GM12864 (cell line): ENCODE results near the gene DDX17.

Experiments used
- DNase-seq: peaks from one replicate; pipeline ENCODE4 v3.0.0-alpha.2; 2011; ENCODE audit warnings: low read depth
- H3K4me3 ChIP-seq: 2 replicates; pipeline ENCODE4 v1.5.1; 2011; ENCODE audit warnings: mild to moderate bottlenecking, low read depth, low read length, control low read depth
- CTCF ChIP-seq: IDR thresholded peaks from 2 replicates; pipeline ENCODE4 v1.5.1; 2011; ENCODE audit warnings: low read depth, mild to moderate bottlenecking, moderate library complexity, low read length, control low read depth, inconsistent platforms; ENCODE audit errors: missing control alignments

The DDX17 gene

GRCh38 chr22:38453996-38454352 is 52.1 kb downstream of the DDX17 start:
- no peak overlapping the region for H3K4me3 ChIP-seq
- no peak for TF ChIP-seq CTCF
- DNase-seq, result no peak

DNA sequence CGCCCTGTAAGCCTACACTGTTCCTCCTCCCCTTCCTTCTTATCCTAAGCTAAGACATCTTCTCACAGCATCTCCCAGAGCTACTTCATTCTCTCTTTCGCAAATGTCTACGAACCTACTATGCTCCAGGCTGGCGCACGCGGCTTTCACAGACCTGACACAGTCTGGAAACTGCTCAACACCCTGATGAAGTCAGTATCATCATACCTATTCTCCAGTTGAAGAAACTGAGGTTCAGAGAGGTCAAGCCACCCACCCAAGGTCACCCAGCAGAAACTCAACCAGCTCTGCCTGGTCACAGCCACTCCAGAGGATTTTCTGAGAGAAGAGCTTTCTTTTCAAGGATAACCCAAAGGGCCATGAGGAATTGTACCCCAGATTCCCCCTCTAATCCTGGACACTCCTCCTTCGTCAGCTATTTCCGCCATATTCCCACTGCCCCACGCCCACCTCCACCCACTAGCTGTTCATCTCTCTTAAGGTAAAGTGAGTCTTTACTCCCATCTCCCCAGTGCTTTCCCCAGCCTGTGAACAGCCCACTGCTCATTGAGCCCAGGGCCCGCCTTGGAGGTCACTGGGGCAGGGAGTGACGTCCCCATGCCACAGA is 52.9 kb downstream of the DDX17 start:
- no peak for DNase-seq
- no peak for TF ChIP-seq CTCF
- H3K4me3 ChIP-seq, result no peak overlapping the region

GRCh38 chr22:38452373-38453065 is 53.6 kb downstream of the DDX17 start:
- no peak for DNase-seq
- no peak for TF ChIP-seq CTCF
- no peak overlapping the region for H3K4me3 ChIP-seq

- H3K4me3 ChIP-seq, result no peak overlapping the region
- DNase-seq, result no peak
- no peak for TF ChIP-seq CTCF
Measured at GRCh38 chr22:38451864-38452263, 54.2 kb downstream of the DDX17 start.

DNA sequence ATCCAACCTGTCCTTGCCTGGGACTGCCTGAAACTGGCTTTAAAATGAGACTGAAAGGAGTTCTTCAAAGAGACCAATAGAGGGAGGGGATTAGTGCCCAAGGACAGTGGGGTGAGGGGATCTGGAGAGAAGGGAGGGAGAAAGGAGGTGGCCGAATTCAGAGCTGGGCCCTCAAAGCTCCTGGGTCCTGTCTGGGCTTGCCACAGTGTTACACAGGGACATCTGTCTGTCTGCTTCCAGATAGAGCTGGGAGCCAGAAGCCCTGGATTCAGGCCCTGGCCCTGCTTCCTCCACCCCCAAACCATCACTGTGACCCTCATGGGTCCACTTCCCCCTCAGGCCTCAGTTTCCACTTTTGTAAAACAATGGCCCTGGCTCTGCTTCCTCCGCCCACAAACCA is 54.7 kb downstream of the DDX17 start:
- no peak overlapping the region for H3K4me3 ChIP-seq
- TF ChIP-seq CTCF, result no peak
- DNase-seq, result no peak

DNA sequence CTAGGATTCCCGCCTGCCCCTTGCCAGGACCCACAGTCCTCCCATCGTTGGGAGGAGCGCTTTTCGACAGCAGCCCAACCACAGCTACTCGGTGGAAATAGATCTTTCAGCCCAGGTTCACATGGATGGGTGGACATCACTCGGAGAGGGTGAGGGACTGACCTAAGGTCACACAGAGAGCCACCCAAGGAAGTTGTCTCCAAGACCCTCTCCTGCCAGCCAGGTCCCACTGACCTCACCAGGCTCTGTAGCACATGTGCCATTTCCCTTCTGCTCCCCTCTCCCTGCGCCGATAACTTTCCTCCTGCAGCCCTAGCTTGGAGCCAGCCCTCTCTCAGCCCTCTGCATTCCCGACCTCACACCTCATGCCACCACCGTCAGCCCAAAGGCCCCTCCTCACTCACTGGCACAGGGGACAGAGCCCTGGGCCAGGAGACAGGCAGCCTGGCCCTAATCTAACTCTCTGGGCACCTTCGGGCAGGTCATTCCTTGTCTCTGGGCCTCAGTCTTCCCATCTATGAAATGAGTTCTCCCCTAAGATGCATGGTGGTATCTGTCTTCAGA is 55.8 kb downstream of the DDX17 start:
- TF ChIP-seq CTCF, result no peak
- no peak for DNase-seq
- H3K4me3 ChIP-seq, result no peak overlapping the region

DNA sequence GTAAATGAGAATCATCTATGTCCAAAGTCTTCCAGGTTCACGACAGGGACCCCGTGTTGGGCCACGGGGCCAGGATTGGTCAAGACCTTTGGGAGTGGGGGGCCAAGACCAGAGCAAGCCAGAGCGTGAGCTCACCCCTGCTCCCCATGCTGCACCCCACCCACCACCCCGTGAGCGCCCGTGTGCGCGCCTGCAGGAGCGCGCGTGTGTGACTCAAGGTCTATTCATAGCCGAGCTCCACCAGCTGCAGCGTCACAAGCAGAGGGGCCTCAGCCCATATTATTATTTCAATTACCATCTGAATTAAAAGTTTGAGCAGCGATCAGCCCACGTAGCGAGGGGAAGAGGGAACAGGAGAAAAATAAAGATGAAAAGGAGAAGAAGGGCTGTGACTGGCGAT is 56.3 kb downstream of the DDX17 start:
- H3K4me3 ChIP-seq, result no peak overlapping the region
- TF ChIP-seq CTCF, result no peak
- DNase-seq, result no peak
